Measurements from ENCODE around the gene RGS5.

- no peak for TF ChIP-seq POLR2A (IDR thresholded peaks at IDR 0.05)
- TF ChIP-seq POLR2AphosphoS5 (IDR thresholded peaks at IDR 0.05) = no peak
Measured at GRCh38 chr1:163227126-163227525, 24.4 kb upstream of the RGS5 start.

Data from sigmoid colon (tissue), 4 donors.